Lower leg skin (tissue), 3 donors: ENCODE measurements around the gene TNNC1.

ENCODE experiments used
- CTCF ChIP-seq, 3 donors: fragments of 450-650 bp; IDR thresholded peaks; one replicate each; pipeline ENCODE4 v1.5.1; 2016; ENCODE audit warnings: antibody characterized with exemption in 3 of 3, mild to moderate bottlenecking in 3 of 3, moderate library complexity in 2 of 3
- POLR2A ChIP-seq, 2 donors: fragments of 450-650 bp; IDR thresholded peaks; one replicate each; pipeline ENCODE4 v1.6.1; 2016 to 2017; ENCODE audit warnings: antibody characterized with exemption in 2 of 2, mild to moderate bottlenecking in 1 of 2, moderate library complexity in 1 of 2

GRCh38 chr3:52405601-52406110, 48.2 kb downstream of the TNNC1 start:
- TF ChIP-seq POLR2A (IDR thresholded peaks at IDR 0.05) (no peak), CTCF (IDR thresholded peaks at IDR 0.05) (no peak)
